ENCODE measurements around the gene CDC45. TPM values are rescaled to one million over a fixed set of nuclear protein-coding genes. Genes with fewer than 3 reads are reported as not detected.

Gene CDC45
- total and polyA plus RNA-seq, 2 of the 13 experiments (the other 11 are each of a cell fraction or from before 2014, with no cell fraction given), result 14.4 to 36.3 TPM

GRCh38 chr22:19430890-19431541 is 48.7 kb upstream of the CDC45 start (continued):
- TF ChIP-seq THAP8 (CRISPR knock-in tag; IDR thresholded peaks at IDR 0.05; ENCODE audit: borderline replicate concordance) (no peak), NFE2L2 (IDR thresholded peaks at IDR 0.05; ENCODE audit: low read length) (no peak), DMTF1 (CRISPR knock-in tag; IDR thresholded peaks at IDR 0.05) (no peak), MZF1 (CRISPR knock-in tag; IDR thresholded peaks at IDR 0.05; ENCODE audit: borderline replicate concordance) (no peak), SIN3A (IDR thresholded peaks at IDR 0.05; ENCODE audit: borderline replicate concordance, low read depth, low read length) (0 out of 2 replicates have a peak, but pooled peaks have one; percentile 31), KLF12 (CRISPR knock-in tag; IDR thresholded peaks at IDR 0.05; ENCODE audit: borderline replicate concordance) (no peak), HDAC2 (CRISPR knock-in tag; IDR thresholded peaks at IDR 0.05) (0 out of 2 replicates have a peak, but pooled peaks have one; percentile 12), TCF12 (IDR thresholded peaks at IDR 0.05) (no peak), TCF12 (CRISPR knock-in tag; IDR thresholded peaks at IDR 0.05) (no peak), NR1H2 (CRISPR knock-in tag; IDR thresholded peaks at IDR 0.05; ENCODE audit: borderline replicate concordance, low read depth) (peak; percentile 74; the same call in 1 of the 2 replicates), GABPA (IDR thresholded peaks at IDR 0.05; ENCODE audit: low read depth, low read length) (no peak), GABPA (CRISPR knock-in tag; IDR thresholded peaks at IDR 0.05; ENCODE audit: low read depth) (0 out of 2 replicates have a peak, but pooled peaks have one; percentile 54), ZEB1 (IDR thresholded peaks at IDR 0.05; ENCODE audit: insufficient replicate concordance, low read depth) (peak; percentile 3), ZFYVE20 (CRISPR knock-in tag; IDR thresholded peaks at IDR 0.05; ENCODE audit: borderline replicate concordance, low read depth) (no peak), SP1 (IDR thresholded peaks at IDR 0.05) (no peak), SP1 (CRISPR knock-in tag; IDR thresholded peaks at IDR 0.05) (no peak), DNMT1 (CRISPR knock-in tag; IDR thresholded peaks at IDR 0.05) (no peak), GLMP (CRISPR knock-in tag; IDR thresholded peaks at IDR 0.05; ENCODE audit: borderline replicate concordance) (no peak), TEF (CRISPR knock-in tag; IDR thresholded peaks at IDR 0.05) (no peak), ZNF563 (CRISPR knock-in tag; IDR thresholded peaks at IDR 0.05) (no peak), ZNF816 (CRISPR knock-in tag; IDR thresholded peaks at IDR 0.05; ENCODE audit: borderline replicate concordance) (no peak), ZNF382 (CRISPR knock-in tag; IDR thresholded peaks at IDR 0.05; ENCODE audit: borderline replicate concordance) (no peak), HCFC1 (IDR thresholded peaks at IDR 0.05; ENCODE audit: low read depth, low read length) (no peak), ZNF75D (CRISPR knock-in tag; IDR thresholded peaks at IDR 0.05; ENCODE audit: borderline replicate concordance) (no peak; the same call in 1 of the 2 replicates), ZNF335 (CRISPR knock-in tag; IDR thresholded peaks at IDR 0.05) (no peak), ZSCAN9 (CRISPR knock-in tag; IDR thresholded peaks at IDR 0.05; ENCODE audit: borderline replicate concordance) (no peak), ZNF761 (CRISPR knock-in tag; conservative IDR thresholded peaks at IDR 0.05) (no peak), TBL1XR1 (IDR thresholded peaks at IDR 0.05; ENCODE audit: borderline replicate concordance, low read length, partially characterized antibody) (no peak)

Measured in HepG2 (cell line).